C4-2B (cell line): ENCODE data around the gene UFD1.

Experiments
- H3K27ac ChIP-seq: fragments of 450-650 bp; 2 replicates; pipeline ENCODE4 v1.5.1; 2017
- ZFX ChIP-seq: fragments of 450-650 bp; IDR thresholded peaks from 2 replicates; pipeline ENCODE4 v1.6.1; 2017
- TF ChIP-seq, protein P1 (sequence below): fragments of 450-650 bp; conservative IDR thresholded peaks from 2 replicates; pipeline ENCODE4 v1.5.1; 2017; ENCODE audit warnings: mild to moderate bottlenecking

UFD1 gene

GRCh38 chr22:19432133-19432851, 46.7 kb downstream of the UFD1 start, which contains the start of gene MRPL40:
Gene MRPL40 (plus strand): TSS chr22:19432545. CDS start chr22:19432555, 10 bp downstream.
- H3K27ac ChIP-seq = peak within 1 kb of the TSS; percentile 89
- TF ChIP-seq ZFX = peak; percentile 76
- TF ChIP-seq, protein P1, sequence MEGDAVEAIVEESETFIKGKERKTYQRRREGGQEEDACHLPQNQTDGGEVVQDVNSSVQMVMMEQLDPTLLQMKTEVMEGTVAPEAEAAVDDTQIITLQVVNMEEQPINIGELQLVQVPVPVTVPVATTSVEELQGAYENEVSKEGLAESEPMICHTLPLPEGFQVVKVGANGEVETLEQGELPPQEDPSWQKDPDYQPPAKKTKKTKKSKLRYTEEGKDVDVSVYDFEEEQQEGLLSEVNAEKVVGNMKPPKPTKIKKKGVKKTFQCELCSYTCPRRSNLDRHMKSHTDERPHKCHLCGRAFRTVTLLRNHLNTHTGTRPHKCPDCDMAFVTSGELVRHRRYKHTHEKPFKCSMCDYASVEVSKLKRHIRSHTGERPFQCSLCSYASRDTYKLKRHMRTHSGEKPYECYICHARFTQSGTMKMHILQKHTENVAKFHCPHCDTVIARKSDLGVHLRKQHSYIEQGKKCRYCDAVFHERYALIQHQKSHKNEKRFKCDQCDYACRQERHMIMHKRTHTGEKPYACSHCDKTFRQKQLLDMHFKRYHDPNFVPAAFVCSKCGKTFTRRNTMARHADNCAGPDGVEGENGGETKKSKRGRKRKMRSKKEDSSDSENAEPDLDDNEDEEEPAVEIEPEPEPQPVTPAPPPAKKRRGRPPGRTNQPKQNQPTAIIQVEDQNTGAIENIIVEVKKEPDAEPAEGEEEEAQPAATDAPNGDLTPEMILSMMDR = no peak

DNA sequence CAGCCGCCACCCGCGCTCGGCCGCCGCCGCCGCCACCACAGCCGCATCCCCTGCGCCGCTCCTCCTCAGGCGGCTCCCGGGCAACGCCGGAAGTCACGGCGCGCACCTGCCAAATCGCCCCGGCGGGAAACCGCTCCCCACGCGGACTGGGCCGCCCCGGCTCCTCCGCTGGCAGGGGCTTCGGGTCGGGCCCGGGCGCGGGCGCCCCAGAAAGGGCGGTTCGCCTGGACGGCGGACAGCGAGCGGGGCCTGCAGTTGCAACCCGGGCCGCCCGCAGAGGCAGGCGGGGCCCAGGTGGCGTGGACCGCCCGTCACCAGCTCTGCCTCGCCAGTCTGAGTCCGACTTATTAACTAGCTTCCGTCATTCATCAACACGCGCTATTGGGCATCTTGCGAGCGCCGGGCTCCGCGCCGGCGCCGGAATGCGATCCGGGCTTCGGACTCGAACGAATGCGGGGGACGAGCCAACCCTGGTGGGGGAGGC, 47.3 kb downstream of the UFD1 start, which contains the start of gene HIRA:
TSS of gene HIRA (minus strand) at position 85 of the 484 bp plus-strand sequence. CDS start 257 bp downstream, outside the sequence.
- TF ChIP-seq, protein P1 = no peak
- peak; percentile 78 for TF ChIP-seq ZFX
- peak within 1 kb of the TSS; percentile 89 for H3K27ac ChIP-seq

DNA sequence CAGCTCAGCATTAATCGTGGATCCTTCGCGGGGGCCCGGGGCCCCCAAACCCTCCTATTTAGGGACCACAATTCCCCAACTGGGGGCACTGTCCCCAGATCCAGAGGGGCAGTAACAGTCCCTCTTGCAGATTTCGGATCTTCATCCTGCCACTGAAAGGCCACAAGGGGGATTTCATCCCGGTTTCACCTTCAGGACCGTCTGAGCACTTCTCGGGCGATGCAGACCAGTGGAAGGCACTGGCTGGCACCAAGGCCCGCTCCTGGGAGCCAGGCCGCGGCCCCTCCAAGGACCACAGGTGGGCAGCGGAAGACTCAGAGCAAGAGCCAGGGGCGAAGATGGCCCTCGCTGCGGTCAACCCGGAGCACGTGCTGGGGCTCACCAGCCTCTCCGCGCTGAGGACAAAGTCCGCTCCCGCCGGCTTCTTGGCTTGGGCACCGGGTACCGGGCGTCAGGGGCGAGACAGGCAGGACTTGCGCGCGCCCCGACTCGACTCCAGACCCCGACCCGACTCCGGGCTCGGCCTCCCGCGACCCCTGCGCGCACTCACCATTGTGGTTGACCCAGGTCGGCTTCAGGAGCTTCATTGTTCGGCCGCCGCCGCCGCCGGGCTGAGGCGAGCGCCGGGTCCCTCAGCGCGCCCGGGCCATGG, 48.0 kb downstream of the UFD1 start:
- H3K27ac ChIP-seq = peak overlapping the region; percentile 89
- TF ChIP-seq, protein P1 = no peak; the same call in 1 of the 2 replicates
- TF ChIP-seq ZFX = no peak; the same call in 1 of the 2 replicates

GRCh38 chr22:19429950-19430889, 48.8 kb downstream of the UFD1 start:
- TF ChIP-seq, protein P1 = no peak
- peak overlapping the region; percentile 89 for H3K27ac ChIP-seq

- TF ChIP-seq, protein P1 = no peak
- no peak for TF ChIP-seq ZFX
- no peak overlapping the region for H3K27ac ChIP-seq
Measured at GRCh38 chr22:19424186-19424500, 54.9 kb downstream of the UFD1 start.

DNA sequence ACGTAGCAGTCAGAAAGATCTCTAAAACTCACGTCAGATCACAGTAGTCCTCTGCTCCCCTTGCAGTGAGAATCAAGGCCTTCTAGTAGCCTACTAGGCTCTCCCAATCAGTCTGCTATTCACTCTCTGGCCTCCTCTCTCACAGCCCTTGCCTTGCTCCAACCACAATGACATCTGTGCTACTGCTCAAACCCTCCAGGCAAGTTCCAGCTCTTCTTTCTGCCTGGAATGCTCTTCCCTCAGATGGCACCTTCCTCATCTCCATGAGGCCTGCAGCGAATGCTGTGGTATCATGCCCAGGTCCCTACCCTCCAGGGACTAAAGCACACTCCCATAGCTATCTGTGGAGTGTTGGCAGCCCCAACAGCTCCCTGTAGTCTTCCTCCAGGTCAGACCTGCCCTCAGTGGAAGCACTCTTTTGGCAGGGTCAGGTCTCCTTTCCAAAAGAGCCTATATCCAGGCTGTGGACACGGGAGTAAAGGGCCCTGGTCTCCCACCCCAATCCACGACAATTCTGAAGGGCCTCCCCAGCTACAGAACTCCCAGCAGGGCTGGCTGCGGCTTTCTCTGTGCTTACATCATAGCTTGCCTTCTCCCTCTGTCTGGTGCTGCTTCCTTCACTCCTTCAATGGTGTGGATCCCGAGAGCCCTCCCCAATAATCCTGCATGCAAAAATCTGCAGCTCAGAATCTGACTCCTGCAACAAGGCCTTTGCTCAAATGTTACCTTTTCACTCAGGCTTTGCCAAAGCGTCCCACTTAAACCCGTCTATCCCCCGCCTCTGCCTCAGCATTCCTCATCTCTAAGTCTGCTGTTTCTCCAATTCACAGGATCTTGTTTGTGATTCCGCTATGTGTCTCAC, 56.3 kb downstream of the UFD1 start:
- H3K27ac ChIP-seq = no peak overlapping the region
- TF ChIP-seq ZFX = no peak
- TF ChIP-seq, protein P1 = no peak
